Measurements from ENCODE around the gene SMG6. TPM values are rescaled to one million over a fixed set of nuclear protein-coding genes. Genes with fewer than 3 reads are reported as not detected.
A peak's percentile ranks its signal among the peaks of the same experiment; 100 is the strongest.

SMG6 gene
- total RNA-seq, 1 donor from 2014 or later, result 36.7 TPM

- Mint-ChIP-seq H3K27me3 (ENCODE audit: unreplicated experiment) (no peaks in the 10 kb centered on the region), H3K4me3 (ENCODE audit: unreplicated experiment) (no peak overlapping the region), H3K9me3 (ENCODE audit: unreplicated experiment) (no peaks in the 10 kb centered on the region), H3K4me1 (ENCODE audit: unreplicated experiment) (peaks cover 35% of the 10 kb centered on the region), H3K36me3 (ENCODE audit: unreplicated experiment) (peaks cover 26% of the 10 kb centered on the region), H3K27ac (ENCODE audit: unreplicated experiment) (peak overlapping the region; percentile 44)
- no peak for DNase-seq (ENCODE audit: extremely low spot score, unreplicated experiment)
- TF ChIP-seq CTCF (IDR thresholded peaks at IDR 0.05), result no peak
Observed at GRCh38 chr17:2059547-2060384, 243.8 kb downstream of the SMG6 start.

- Mint-ChIP-seq H3K4me1 (ENCODE audit: unreplicated experiment) (peaks cover 34% of the 10 kb centered on the region), H3K27ac (ENCODE audit: unreplicated experiment) (no peak overlapping the region), H3K4me3 (ENCODE audit: unreplicated experiment) (no peak overlapping the region), H3K36me3 (ENCODE audit: unreplicated experiment) (peaks cover 18% of the 10 kb centered on the region), H3K27me3 (ENCODE audit: unreplicated experiment) (no peaks in the 10 kb centered on the region), H3K9me3 (ENCODE audit: unreplicated experiment) (no peaks in the 10 kb centered on the region)
- TF ChIP-seq CTCF (IDR thresholded peaks at IDR 0.05), result peak; percentile 53
- DNase-seq (ENCODE audit: extremely low spot score, unreplicated experiment), result no peak
Observed at GRCh38 chr17:2058586-2059546, 244.7 kb downstream of the SMG6 start.

GRCh38 chr17:2057760-2058585, 245.6 kb downstream of the SMG6 start:
- Mint-ChIP-seq H3K27me3 (ENCODE audit: unreplicated experiment) (no peaks in the 10 kb centered on the region), H3K27ac (ENCODE audit: unreplicated experiment) (no peak overlapping the region), H3K9me3 (ENCODE audit: unreplicated experiment) (no peaks in the 10 kb centered on the region), H3K4me1 (ENCODE audit: unreplicated experiment) (peaks cover 31% of the 10 kb centered on the region), H3K36me3 (ENCODE audit: unreplicated experiment) (peaks cover 15% of the 10 kb centered on the region), H3K4me3 (ENCODE audit: unreplicated experiment) (no peak overlapping the region)
- DNase-seq (ENCODE audit: extremely low spot score, unreplicated experiment), result no peak
- TF ChIP-seq CTCF (IDR thresholded peaks at IDR 0.05), result no peak

GRCh38 chr17:2057175-2057759, 246.3 kb downstream of the SMG6 start:
- no peak overlapping the region for H3K4me3 Mint-ChIP-seq (ENCODE audit: unreplicated experiment)
- no peaks in the 10 kb centered on the region for H3K9me3 Mint-ChIP-seq (ENCODE audit: unreplicated experiment)
- H3K27ac Mint-ChIP-seq (ENCODE audit: unreplicated experiment), result no peak overlapping the region
- no peak for DNase-seq (ENCODE audit: extremely low spot score, unreplicated experiment)
- TF ChIP-seq CTCF (IDR thresholded peaks at IDR 0.05), result no peak
- peaks cover 13% of the 10 kb centered on the region for H3K36me3 Mint-ChIP-seq (ENCODE audit: unreplicated experiment)
- no peaks in the 10 kb centered on the region for H3K27me3 Mint-ChIP-seq (ENCODE audit: unreplicated experiment)
- H3K4me1 Mint-ChIP-seq (ENCODE audit: unreplicated experiment), result peaks cover 24% of the 10 kb centered on the region
